ENCODE data around the gene KBTBD12. TPM values are rescaled to one million over a fixed set of nuclear protein-coding genes. Genes with fewer than 3 reads are reported as not detected.

Gene KBTBD12
- polyA plus RNA-seq, 2 of the 4 experiments (the other 2 are of a cell fraction): not detected

DNA sequence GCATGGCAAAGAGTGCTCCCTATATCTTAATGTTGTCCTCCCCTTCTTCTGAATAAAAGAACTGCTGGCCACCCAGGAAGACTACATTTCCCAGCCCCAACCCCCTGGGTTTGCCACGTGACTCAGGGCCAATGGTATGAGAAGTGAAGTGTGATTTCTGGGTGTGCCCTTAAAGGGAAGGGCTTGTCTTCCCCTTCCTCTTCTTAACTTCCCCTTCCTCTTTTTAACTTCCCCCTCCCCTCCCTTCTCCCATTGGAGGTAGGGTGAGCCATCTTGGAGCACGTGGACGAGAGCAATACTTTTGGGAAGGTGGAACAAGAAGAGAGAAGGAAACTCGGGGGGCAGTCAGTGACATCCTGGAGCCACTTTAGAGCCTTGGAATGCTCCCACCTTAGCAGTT lies 6.8 kb upstream of the KBTBD12 start:
- Histone ChIP-seq H3K4me3 (no peak overlapping the region), H3K4me2 (no peak overlapping the region), H3K4me1 (no peaks in the 10 kb centered on the region), H3K27ac (no peak overlapping the region), H3K9me3 (no peaks in the 10 kb centered on the region)
- no peak for FAIRE-seq
- no peak for DNase-seq (ENCODE audit: low read depth in 1 of 2, low spot score in 1 of 2)
- ATAC-seq: no peak
- ChIA-PET CTCF (no interaction called here), POLR2A (no interaction called here)
- 68% methylated on average over 4 of the region's 4 CpGs for WGBS (ENCODE audit: missing lambda C conversion rate)
- TF ChIP-seq POLR2AphosphoS2 (conservative IDR thresholded peaks at IDR 0.05; ENCODE audit: low read length): no peak
- no peak for TF ChIP-seq POLR2A (IDR thresholded peaks at IDR 0.05; ENCODE audit: low read length)
- TF ChIP-seq, protein P1, sequence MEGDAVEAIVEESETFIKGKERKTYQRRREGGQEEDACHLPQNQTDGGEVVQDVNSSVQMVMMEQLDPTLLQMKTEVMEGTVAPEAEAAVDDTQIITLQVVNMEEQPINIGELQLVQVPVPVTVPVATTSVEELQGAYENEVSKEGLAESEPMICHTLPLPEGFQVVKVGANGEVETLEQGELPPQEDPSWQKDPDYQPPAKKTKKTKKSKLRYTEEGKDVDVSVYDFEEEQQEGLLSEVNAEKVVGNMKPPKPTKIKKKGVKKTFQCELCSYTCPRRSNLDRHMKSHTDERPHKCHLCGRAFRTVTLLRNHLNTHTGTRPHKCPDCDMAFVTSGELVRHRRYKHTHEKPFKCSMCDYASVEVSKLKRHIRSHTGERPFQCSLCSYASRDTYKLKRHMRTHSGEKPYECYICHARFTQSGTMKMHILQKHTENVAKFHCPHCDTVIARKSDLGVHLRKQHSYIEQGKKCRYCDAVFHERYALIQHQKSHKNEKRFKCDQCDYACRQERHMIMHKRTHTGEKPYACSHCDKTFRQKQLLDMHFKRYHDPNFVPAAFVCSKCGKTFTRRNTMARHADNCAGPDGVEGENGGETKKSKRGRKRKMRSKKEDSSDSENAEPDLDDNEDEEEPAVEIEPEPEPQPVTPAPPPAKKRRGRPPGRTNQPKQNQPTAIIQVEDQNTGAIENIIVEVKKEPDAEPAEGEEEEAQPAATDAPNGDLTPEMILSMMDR (IDR thresholded peaks at IDR 0.05): no peak
- TF ChIP-seq, protein P2, sequence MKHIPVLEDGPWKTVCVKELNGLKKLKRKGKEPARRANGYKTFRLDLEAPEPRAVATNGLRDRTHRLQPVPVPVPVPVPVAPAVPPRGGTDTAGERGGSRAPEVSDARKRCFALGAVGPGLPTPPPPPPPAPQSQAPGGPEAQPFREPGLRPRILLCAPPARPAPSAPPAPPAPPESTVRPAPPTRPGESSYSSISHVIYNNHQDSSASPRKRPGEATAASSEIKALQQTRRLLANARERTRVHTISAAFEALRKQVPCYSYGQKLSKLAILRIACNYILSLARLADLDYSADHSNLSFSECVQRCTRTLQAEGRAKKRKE (CRISPR knock-in tag; IDR thresholded peaks at IDR 0.05; ENCODE audit: low read depth): no peak
- no peak for TF ChIP-seq HOXB13 (CRISPR knock-in tag; IDR thresholded peaks at IDR 0.05; ENCODE audit: low read depth)

DNA sequence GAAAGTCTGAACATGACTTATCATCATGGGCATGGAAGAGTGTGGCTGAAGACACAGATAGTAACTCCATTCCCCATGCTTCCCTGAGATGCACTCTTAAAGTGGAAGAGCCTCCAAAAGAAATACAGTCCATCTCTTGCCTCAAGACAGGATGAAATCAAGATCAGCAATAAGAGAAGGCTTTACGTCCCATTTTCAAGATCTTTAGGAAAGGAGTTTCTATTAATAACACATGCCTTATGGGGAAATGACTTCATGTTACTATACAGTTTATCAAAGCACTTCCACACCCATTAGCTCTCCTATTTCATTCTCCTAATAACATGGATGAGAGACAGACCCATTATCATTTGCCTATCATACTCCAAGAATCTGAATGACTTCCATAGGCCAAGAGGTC lies 6.1 kb upstream of the KBTBD12 start:
- ChIA-PET POLR2A (no interaction called here), CTCF (no interaction called here)
- H3K27ac ChIP-seq: no peak overlapping the region
- H3K4me3 ChIP-seq: no peak overlapping the region
- H3K9me3 ChIP-seq: no peaks in the 10 kb centered on the region
- ATAC-seq: no peak
- no peaks in the 10 kb centered on the region for H3K4me1 ChIP-seq
- no peak overlapping the region for H3K4me2 ChIP-seq
- 88% methylated on average over 1 of the region's 1 CpG for WGBS (ENCODE audit: missing lambda C conversion rate)
- no peak for FAIRE-seq
- TF ChIP-seq, protein P3, sequence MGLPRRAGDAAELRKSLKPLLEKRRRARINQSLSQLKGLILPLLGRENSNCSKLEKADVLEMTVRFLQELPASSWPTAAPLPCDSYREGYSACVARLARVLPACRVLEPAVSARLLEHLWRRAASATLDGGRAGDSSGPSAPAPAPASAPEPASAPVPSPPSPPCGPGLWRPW (IDR thresholded peaks at IDR 0.05): no peak
- no peak for TF ChIP-seq NFE2L2 (conservative IDR thresholded peaks at IDR 0.05; ENCODE audit: low read length)
- no peak for TF ChIP-seq MAFK (IDR thresholded peaks at IDR 0.05; ENCODE audit: partially characterized antibody)
- no peak for DNase-seq (ENCODE audit: low read depth in 1 of 2, low spot score in 1 of 2)

DNA sequence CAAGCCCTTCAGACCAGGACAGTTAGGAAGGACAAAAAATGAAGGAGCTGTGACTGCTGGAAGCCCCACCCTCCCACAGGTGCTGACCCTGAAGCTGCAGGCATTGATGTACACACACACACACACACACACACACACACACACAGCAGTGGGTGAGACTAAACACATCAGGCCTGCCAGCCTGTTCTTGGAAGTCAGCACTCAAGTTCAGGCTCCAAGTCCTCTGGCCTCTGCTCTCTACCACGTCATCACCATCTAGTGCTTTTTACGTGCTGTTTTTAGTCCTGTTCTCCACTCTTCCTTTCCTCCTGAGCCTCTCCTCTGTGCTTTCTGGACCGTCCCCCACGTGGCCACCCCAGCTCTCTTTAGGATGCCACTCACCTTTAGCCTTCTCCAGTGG lies 5.4 kb upstream of the KBTBD12 start:
- Histone ChIP-seq H3K4me3 (no peak overlapping the region), H3K27ac (no peak overlapping the region), H3K4me2 (no peak overlapping the region), H3K9me3 (no peaks in the 10 kb centered on the region), H3K4me1 (no peaks in the 10 kb centered on the region)
- 53% methylated on average over 4 of the region's 4 CpGs for WGBS (ENCODE audit: missing lambda C conversion rate)
- no peak for DNase-seq (ENCODE audit: low read depth in 1 of 2, low spot score in 1 of 2)
- no peak for TF ChIP-seq CHD2 (IDR thresholded peaks at IDR 0.05; ENCODE audit: low read length, partially characterized antibody)
- no peak for TF ChIP-seq NR3C1 (IDR thresholded peaks at IDR 0.05)
- TF ChIP-seq, protein P4, sequence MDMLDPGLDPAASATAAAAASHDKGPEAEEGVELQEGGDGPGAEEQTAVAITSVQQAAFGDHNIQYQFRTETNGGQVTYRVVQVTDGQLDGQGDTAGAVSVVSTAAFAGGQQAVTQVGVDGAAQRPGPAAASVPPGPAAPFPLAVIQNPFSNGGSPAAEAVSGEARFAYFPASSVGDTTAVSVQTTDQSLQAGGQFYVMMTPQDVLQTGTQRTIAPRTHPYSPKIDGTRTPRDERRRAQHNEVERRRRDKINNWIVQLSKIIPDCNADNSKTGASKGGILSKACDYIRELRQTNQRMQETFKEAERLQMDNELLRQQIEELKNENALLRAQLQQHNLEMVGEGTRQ (IDR thresholded peaks at IDR 0.05): no peak
- TF ChIP-seq, protein P5, sequence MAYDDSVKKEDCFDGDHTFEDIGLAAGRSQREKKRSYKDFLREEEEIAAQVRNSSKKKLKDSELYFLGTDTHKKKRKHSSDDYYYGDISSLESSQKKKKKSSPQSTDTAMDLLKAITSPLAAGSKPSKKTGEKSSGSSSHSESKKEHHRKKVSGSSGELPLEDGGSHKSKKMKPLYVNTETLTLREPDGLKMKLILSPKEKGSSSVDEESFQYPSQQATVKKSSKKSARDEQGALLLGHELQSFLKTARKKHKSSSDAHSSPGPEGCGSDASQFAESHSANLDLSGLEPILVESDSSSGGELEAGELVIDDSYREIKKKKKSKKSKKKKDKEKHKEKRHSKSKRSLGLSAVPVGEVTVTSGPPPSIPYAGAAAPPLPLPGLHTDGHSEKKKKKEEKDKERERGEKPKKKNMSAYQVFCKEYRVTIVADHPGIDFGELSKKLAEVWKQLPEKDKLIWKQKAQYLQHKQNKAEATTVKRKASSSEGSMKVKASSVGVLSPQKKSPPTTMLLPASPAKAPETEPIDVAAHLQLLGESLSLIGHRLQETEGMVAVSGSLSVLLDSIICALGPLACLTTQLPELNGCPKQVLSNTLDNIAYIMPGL (CRISPR knock-in tag; IDR thresholded peaks at IDR 0.05; ENCODE audit: borderline replicate concordance): no peak
- TF ChIP-seq CEBPB (IDR thresholded peaks at IDR 0.05): no peak
- no peak for TF ChIP-seq TFCP2L1 (CRISPR knock-in tag; IDR thresholded peaks at IDR 0.05)
- no peak for TF ChIP-seq PHF8 (IDR thresholded peaks at IDR 0.05; ENCODE audit: borderline replicate concordance, low read depth)
- no peak for TF ChIP-seq HOXA7 (CRISPR knock-in tag; IDR thresholded peaks at IDR 0.05)
- TF ChIP-seq HOXB5 (CRISPR knock-in tag; IDR thresholded peaks at IDR 0.05): no peak
- TF ChIP-seq EP300 (IDR thresholded peaks at IDR 0.05): no peak
- TF ChIP-seq, protein P6, sequence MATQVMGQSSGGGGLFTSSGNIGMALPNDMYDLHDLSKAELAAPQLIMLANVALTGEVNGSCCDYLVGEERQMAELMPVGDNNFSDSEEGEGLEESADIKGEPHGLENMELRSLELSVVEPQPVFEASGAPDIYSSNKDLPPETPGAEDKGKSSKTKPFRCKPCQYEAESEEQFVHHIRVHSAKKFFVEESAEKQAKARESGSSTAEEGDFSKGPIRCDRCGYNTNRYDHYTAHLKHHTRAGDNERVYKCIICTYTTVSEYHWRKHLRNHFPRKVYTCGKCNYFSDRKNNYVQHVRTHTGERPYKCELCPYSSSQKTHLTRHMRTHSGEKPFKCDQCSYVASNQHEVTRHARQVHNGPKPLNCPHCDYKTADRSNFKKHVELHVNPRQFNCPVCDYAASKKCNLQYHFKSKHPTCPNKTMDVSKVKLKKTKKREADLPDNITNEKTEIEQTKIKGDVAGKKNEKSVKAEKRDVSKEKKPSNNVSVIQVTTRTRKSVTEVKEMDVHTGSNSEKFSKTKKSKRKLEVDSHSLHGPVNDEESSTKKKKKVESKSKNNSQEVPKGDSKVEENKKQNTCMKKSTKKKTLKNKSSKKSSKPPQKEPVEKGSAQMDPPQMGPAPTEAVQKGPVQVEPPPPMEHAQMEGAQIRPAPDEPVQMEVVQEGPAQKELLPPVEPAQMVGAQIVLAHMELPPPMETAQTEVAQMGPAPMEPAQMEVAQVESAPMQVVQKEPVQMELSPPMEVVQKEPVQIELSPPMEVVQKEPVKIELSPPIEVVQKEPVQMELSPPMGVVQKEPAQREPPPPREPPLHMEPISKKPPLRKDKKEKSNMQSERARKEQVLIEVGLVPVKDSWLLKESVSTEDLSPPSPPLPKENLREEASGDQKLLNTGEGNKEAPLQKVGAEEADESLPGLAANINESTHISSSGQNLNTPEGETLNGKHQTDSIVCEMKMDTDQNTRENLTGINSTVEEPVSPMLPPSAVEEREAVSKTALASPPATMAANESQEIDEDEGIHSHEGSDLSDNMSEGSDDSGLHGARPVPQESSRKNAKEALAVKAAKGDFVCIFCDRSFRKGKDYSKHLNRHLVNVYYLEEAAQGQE (IDR thresholded peaks at IDR 0.05): no peak
- no peak for TF ChIP-seq ESRRA (IDR thresholded peaks at IDR 0.05; ENCODE audit: borderline replicate concordance, low read length)
- no peak for TF ChIP-seq NPAS2 (CRISPR knock-in tag; IDR thresholded peaks at IDR 0.05; ENCODE audit: borderline replicate concordance)
- ChIA-PET POLR2A (no interaction called here), CTCF (interaction anchor here (1.4 to 1.5 kb wide), 2 partner anchors 12 to 61 kb away, joined by 5 to 6 read pairs; no protein-coding TSS in a partner anchor)
- no peak for ATAC-seq
- FAIRE-seq: no peak

All from A549 (cell line).